ENCODE data around the gene CBX3. TPM values are rescaled to one million over a fixed set of nuclear protein-coding genes. Genes with fewer than 3 reads are reported as not detected.

CBX3 gene
- total and polyA plus RNA-seq, 12 donors: 35.2 to 203 (median 87.8) TPM

- peaks cover 28 to 54% of the 10 kb centered on the region in 2 donors for H3K4me1 ChIP-seq (replicated peaks in 1 of 2)
- H3K27me3 ChIP-seq: no peaks in the 10 kb centered on the region
- peak overlapping the region; percentile 60 to 100 (median 78) for H3K4me3 ChIP-seq
- TF ChIP-seq, protein P1, sequence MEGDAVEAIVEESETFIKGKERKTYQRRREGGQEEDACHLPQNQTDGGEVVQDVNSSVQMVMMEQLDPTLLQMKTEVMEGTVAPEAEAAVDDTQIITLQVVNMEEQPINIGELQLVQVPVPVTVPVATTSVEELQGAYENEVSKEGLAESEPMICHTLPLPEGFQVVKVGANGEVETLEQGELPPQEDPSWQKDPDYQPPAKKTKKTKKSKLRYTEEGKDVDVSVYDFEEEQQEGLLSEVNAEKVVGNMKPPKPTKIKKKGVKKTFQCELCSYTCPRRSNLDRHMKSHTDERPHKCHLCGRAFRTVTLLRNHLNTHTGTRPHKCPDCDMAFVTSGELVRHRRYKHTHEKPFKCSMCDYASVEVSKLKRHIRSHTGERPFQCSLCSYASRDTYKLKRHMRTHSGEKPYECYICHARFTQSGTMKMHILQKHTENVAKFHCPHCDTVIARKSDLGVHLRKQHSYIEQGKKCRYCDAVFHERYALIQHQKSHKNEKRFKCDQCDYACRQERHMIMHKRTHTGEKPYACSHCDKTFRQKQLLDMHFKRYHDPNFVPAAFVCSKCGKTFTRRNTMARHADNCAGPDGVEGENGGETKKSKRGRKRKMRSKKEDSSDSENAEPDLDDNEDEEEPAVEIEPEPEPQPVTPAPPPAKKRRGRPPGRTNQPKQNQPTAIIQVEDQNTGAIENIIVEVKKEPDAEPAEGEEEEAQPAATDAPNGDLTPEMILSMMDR (IDR thresholded peaks at IDR 0.05): no peak
- TF ChIP-seq POLR2A (IDR thresholded peaks at IDR 0.05): peak; percentile 32 to 74
- H3K27ac ChIP-seq: peak overlapping the region; percentile 93 to 100 (median 99)
- 0% methylated on average over 35 to 36 of the region's 36 CpGs for WGBS, 4 donors
- peaks cover 0 to 35% of the 10 kb centered on the region in 2 donors for H3K36me3 ChIP-seq (replicated peaks in 1 of 2)
- peak; percentile 62 to 84 (median 75) for DNase-seq
- intact Hi-C loops (cut with DNase I): no loop called here
- no peaks in the 10 kb centered on the region for H3K9me3 ChIP-seq (replicated peaks in 1 of 3)
Measured at GRCh38 chr7:26199301-26200037, 2.1 kb upstream of the CBX3 start.

- Histone ChIP-seq H3K9me3 (replicated peaks in 1 of 3) (no peaks in the 10 kb centered on the region), H3K27ac (peak overlapping the region; percentile 93 to 100 (median 99)), H3K27me3 (no peaks in the 10 kb centered on the region), H3K36me3 (replicated peaks in 1 of 2) (peaks cover 0 to 29% of the 10 kb centered on the region in 2 donors), H3K4me3 (peak overlapping the region; percentile 60 to 100 (median 78)), H3K4me1 (replicated peaks in 1 of 2) (peaks cover 25 to 54% of the 10 kb centered on the region in 2 donors)
- DNase-seq: peak; percentile 63 to 83 (median 78)
- TF ChIP-seq POLR2A (IDR thresholded peaks at IDR 0.05): no peak
- TF ChIP-seq, protein P1 (IDR thresholded peaks at IDR 0.05): no peak
- intact Hi-C loops (cut with DNase I): no loop called here
- WGBS, 4 donors: 0 to 1% (median 0%) methylated on average over 20 to 29 of the region's 29 CpGs
Measured at GRCh38 chr7:26200038-26200443, 1.5 kb upstream of the CBX3 start.

DNA sequence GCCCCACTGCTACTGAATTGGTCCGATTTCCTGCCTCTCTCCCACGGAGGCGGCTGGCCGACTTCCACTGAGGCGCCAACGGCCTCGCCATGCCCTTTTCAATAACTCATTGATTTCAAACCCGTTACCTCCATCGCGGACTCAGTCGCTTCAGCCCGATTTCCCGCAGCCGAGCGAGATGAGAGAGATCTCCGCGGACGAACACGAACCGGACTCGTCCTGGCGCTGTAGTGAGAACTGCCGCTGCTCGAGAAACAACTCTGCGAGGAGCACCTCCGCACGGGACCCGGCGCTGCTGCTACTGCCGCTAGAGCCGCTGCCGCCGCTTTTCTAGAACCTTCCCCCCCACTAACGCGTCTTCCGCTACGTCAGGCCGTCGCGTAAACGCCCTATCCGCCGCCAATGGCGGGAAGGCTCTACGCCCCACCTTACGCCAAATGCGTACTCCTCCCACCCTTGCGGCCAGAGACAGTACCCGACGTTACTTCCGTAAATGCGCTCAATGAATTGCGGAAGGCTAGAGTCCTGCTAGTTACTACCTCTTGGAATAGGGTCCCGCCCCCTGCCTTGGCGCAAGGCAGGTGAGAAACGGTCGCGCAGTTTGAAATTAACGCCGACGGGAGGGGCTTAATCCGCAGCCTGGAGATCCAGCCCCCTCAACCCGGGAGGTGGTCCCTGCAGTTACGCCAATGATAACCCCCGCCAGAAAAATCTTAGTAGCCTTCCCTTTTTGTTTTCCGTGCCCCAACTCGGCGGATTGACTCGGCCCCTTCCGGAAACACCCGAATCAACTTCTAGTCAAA, 900 bp upstream of the CBX3 start, which contains the start of gene HNRNPA2B1:
Gene HNRNPA2B1, minus strand, starts transcription at position 303 of the 803 bp plus-strand sequence. Its CDS starts 169 bp downstream, at position 134.
- peak within 1 kb of the TSS; percentile 93 to 100 (median 99) for H3K27ac ChIP-seq
- peak; percentile 97 to 99 (median 97) for DNase-seq
- no peaks in the 10 kb centered on the region for H3K27me3 ChIP-seq
- no peaks in the 10 kb centered on the region for H3K9me3 ChIP-seq (replicated peaks in 1 of 3)
- TF ChIP-seq, protein P1 (IDR thresholded peaks at IDR 0.05): peak in 3 of 6 experiments; percentile 27 to 46 (median 42)
- peak; percentile 100 for TF ChIP-seq POLR2A (IDR thresholded peaks at IDR 0.05)
- WGBS, 4 donors: 0 to 1% (median 0%) methylated on average over 31 to 71 of the region's 71 CpGs
- intact Hi-C loops (cut with DNase I): no loop called here
- H3K4me3 ChIP-seq: peak within 1 kb of the TSS; percentile 60 to 100 (median 92)
- H3K4me1 ChIP-seq (replicated peaks in 1 of 2): peaks cover 29 to 54% of the 10 kb centered on the region in 2 donors
- H3K36me3 ChIP-seq (replicated peaks in 1 of 2): peaks cover 0 to 23% of the 10 kb centered on the region in 2 donors
